ENCODE data around the gene DRD3.

DNA sequence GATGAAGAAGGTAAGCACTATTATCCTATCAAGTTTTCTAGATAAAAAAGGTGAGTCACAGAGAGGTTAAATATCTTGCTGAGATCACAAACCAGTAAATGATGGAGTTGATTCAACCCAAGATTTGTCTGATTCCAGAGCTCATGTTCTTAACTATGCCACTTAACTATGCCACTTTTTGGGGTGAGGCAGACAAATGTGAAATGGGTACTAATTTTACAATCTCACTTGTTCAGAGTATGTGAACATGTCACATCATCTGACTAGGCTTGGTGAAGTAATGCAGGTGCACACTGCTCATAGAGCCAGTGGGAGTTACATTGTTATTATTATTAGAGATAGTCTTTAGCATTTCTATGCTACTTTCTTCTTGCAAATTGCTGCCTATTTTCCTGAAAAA is 2.0 kb downstream of the DRD3 start:
- no peak for TF ChIP-seq CTCF (IDR thresholded peaks at IDR 0.05)
- TF ChIP-seq POLR2A (IDR thresholded peaks at IDR 0.05): no peak

Data from body of pancreas (tissue), 4 donors.